IPS DF 6.9 (cell line): ENCODE results near the gene KRTAP10-10.
"Not testable (repeated sequence)": the region's sequence is repeated elsewhere in the genome, so short reads cannot be mapped to it uniquely, and the experiment has no call there.

ENCODE experiments used
- DNase-seq: peaks from one replicate; pipeline ENCODE4 v3.0.0-alpha.2; 2013; ENCODE audit warnings: low read depth, low spot score
- H3K27ac ChIP-seq: one replicate; pipeline ENCODE4 v1.5.1; 2013; ENCODE audit warnings: low read length, control low read depth
- H3K27me3 ChIP-seq: 2 replicates; pipeline ENCODE4 v1.6.1; 2013; ENCODE audit warnings: mild to moderate bottlenecking, low read length; ENCODE audit not compliant: control insufficient read depth, insufficient read depth
- H3K36me3 ChIP-seq: 2 replicates; pipeline ENCODE4 v1.6.1; 2013; ENCODE audit warnings: low read length; ENCODE audit not compliant: control insufficient read depth, insufficient read depth
- H3K4me1 ChIP-seq: 2 replicates; pipeline ENCODE4 v1.6.1; 2013; ENCODE audit warnings: low read length; ENCODE audit not compliant: control insufficient read depth, insufficient read depth
- H3K4me3 ChIP-seq: 2 replicates; pipeline ENCODE4 v1.5.1; 2013; ENCODE audit warnings: mild to moderate bottlenecking, low read length
- H3K9me3 ChIP-seq: 2 replicates; pipeline ENCODE4 v1.6.1; 2013; ENCODE audit warnings: low read length, inconsistent platforms; ENCODE audit not compliant: control insufficient read depth, insufficient read depth
- WGBS: extraction: QIAGEN DNeasy Blood & Tissue Kit; methylation state at CpG from one replicate; pipeline ENCODE4 v1.1.7; 2013; ENCODE audit warnings: mixed read lengths, missing lambda C conversion rate; ENCODE audit not compliant: insufficient read length, insufficient coverage; 5-methylcytosine and 5-hydroxymethylcytosine counted together

Gene KRTAP10-10

GRCh38 chr21:44684483-44684882, 47.3 kb downstream of the KRTAP10-10 start:
- DNase-seq = no peak
- H3K27me3 ChIP-seq = no peaks in the 10 kb centered on the region

GRCh38 chr21:44685050-44685449, 47.9 kb downstream of the KRTAP10-10 start:
- not testable (repeated sequence) for H3K27ac ChIP-seq, H3K4me1 ChIP-seq, DNase-seq, H3K36me3 ChIP-seq, H3K9me3 ChIP-seq, H3K4me3 ChIP-seq, H3K27me3 ChIP-seq
- WGBS = no CpG with 5 or more reads among the region's 6 CpGs

More at GRCh38 chr21:44684483-44684882, 47.3 kb downstream of the KRTAP10-10 start:
- no peaks in the 10 kb centered on the region for H3K36me3 ChIP-seq
- WGBS = no CpG with 5 or more reads among the region's 6 CpGs
- H3K4me3 ChIP-seq = no peak overlapping the region
- peaks cover 7% of the 10 kb centered on the region for H3K4me1 ChIP-seq
- H3K27ac ChIP-seq = no peak overlapping the region
- no peaks in the 10 kb centered on the region for H3K9me3 ChIP-seq

- Histone ChIP-seq H3K4me1 (peaks cover 7% of the 10 kb centered on the region), H3K36me3 (no peaks in the 10 kb centered on the region), H3K27me3 (no peaks in the 10 kb centered on the region), H3K9me3 (no peaks in the 10 kb centered on the region), H3K4me3 (no peak overlapping the region), H3K27ac (no peak overlapping the region)
- no CpG with 5 or more reads among the region's 14 CpGs for WGBS
- no peak for DNase-seq
Observed at GRCh38 chr21:44686000-44686781, 49.0 kb downstream of the KRTAP10-10 start.

GRCh38 chr21:44686843-44687561, 49.8 kb downstream of the KRTAP10-10 start:
- no peaks in the 10 kb centered on the region for H3K27me3 ChIP-seq
- no peak for DNase-seq
- H3K9me3 ChIP-seq = no peaks in the 10 kb centered on the region
- no peak overlapping the region for H3K27ac ChIP-seq
- WGBS = no CpG with 5 or more reads among the region's 25 CpGs
- H3K4me3 ChIP-seq = no peak overlapping the region
- H3K36me3 ChIP-seq = no peaks in the 10 kb centered on the region
- peaks cover 7% of the 10 kb centered on the region for H3K4me1 ChIP-seq

GRCh38 chr21:44687671-44688070, 50.5 kb downstream of the KRTAP10-10 start:
- WGBS = no CpG with 5 or more reads among the region's 11 CpGs
- DNase-seq = no peak
- H3K9me3 ChIP-seq = no peaks in the 10 kb centered on the region
- no peaks in the 10 kb centered on the region for H3K27me3 ChIP-seq
- no peak overlapping the region for H3K4me3 ChIP-seq
- no peaks in the 10 kb centered on the region for H3K36me3 ChIP-seq
- H3K4me1 ChIP-seq = peaks cover 7% of the 10 kb centered on the region
- no peak overlapping the region for H3K27ac ChIP-seq
